ENCODE data around the gene TNS3.

The TNS3 gene

DNA sequence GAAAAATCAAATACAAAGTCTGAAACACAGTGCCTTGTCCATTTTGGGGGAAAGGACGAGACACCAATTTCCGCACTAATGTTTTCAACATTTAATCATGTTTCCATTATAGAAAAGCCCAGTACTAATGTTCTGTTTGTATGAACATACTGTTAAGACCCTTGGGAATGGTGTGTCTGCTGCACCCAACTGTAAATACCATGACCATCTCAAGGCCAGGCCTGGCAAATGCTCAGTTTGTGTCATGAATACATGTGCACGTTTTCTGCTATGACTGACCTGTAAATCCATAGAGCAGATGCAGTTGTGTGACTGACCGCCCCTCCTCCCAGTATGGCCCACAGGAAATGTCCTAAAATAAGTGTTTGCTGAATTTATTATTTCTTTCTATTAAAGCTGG lies 270.0 kb downstream of the TNS3 start:
- H3K27me3 ChIP-seq (ENCODE audit: control insufficient read depth, insufficient read depth, low read length), result no peaks in the 10 kb centered on the region
- no peaks in the 10 kb centered on the region for H3K9me3 ChIP-seq (replicated peaks; ENCODE audit: low read length)
- peaks cover 37% of the 10 kb centered on the region for H3K36me3 ChIP-seq (ENCODE audit: insufficient read depth, low read length)
- H3K9ac ChIP-seq (ENCODE audit: low read depth, low read length), result no peak overlapping the region
- no peak overlapping the region for H3K4me3 ChIP-seq (ENCODE audit: low read length)
- H3K4me1 ChIP-seq (ENCODE audit: control insufficient read depth, insufficient read depth, low read length), result peaks cover 25% of the 10 kb centered on the region
- H3K4me2 ChIP-seq (ENCODE audit: low read length), result no peak overlapping the region

DNA sequence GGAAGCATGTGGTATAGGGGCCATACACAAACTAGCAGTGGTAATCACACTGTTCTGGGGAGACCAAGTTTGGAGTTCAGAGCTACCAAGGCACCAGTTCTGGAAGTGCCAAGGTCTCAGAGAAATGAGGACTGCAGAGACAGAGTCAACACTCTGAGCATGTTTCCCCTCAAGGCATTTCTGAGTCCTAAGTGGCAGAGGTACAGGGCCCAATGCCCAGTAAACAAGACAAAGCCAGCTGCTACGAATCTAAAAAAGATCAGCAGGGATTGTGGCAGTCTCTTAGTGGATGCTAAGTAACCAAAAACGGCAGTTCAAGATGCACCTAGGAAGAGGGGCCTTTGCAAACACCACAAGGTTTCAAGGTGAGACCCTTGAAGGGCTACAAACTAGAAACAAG lies 271.9 kb downstream of the TNS3 start:
- Histone ChIP-seq H3K4me2 (ENCODE audit: low read length) (no peak overlapping the region), H3K4me1 (ENCODE audit: control insufficient read depth, insufficient read depth, low read length) (peaks cover 13% of the 10 kb centered on the region), H3K36me3 (ENCODE audit: insufficient read depth, low read length) (peaks cover 40% of the 10 kb centered on the region), H3K9me3 (replicated peaks; ENCODE audit: low read length) (no peaks in the 10 kb centered on the region), H3K9ac (ENCODE audit: low read depth, low read length) (no peak overlapping the region), H3K27me3 (ENCODE audit: control insufficient read depth, insufficient read depth, low read length) (no peaks in the 10 kb centered on the region), H3K4me3 (ENCODE audit: low read length) (no peak overlapping the region)

DNA sequence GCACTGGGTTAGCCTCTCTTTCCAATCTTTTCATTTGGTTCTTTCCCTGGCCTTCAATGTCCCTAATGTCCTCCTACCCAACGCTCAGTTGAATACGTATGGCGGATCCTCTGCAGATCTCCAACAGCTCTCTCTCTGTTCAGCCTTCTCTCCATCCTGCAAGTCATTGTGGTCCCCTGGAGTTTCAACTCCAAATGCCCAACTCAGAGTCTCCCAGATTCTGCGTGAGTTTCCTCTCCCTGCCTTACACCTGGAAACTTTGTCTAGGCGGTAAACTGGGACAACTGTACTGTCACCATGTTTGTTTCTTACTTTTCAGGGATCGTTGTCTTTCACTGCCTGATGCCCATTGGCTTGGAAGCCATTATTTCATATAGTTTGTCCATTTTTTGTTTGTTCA lies 273.1 kb downstream of the TNS3 start:
- H3K27me3 ChIP-seq (ENCODE audit: control insufficient read depth, insufficient read depth, low read length), result no peaks in the 10 kb centered on the region
- H3K4me2 ChIP-seq (ENCODE audit: low read length), result no peak overlapping the region
- H3K9ac ChIP-seq (ENCODE audit: low read depth, low read length), result no peak overlapping the region
- H3K9me3 ChIP-seq (replicated peaks; ENCODE audit: low read length), result no peaks in the 10 kb centered on the region
- H3K36me3 ChIP-seq (ENCODE audit: insufficient read depth, low read length), result peaks cover 37% of the 10 kb centered on the region
- H3K4me1 ChIP-seq (ENCODE audit: control insufficient read depth, insufficient read depth, low read length), result peaks cover under 1% of the 10 kb centered on the region
- no peak overlapping the region for H3K4me3 ChIP-seq (ENCODE audit: low read length)

DNA sequence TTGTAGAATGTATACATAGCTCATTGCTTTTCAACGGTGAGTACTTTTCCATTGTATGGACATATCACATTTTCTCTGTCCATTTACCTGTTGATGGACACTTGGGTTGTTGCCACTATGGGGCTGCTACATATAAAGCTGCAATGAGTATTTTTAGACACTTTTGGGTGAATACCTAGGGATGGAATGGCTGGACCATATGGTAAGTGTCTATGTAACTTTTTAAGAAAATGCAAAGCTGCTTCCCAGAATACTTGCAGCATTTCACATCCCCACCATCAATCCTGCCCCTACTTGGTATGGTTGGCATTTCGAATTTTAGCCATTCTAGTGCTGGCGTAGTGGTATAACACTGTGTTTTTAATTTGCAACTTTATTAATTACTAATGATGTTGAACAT lies 274.6 kb downstream of the TNS3 start:
- no peak overlapping the region for H3K4me3 ChIP-seq (ENCODE audit: low read length)
- no peaks in the 10 kb centered on the region for H3K4me1 ChIP-seq (ENCODE audit: control insufficient read depth, insufficient read depth, low read length)
- peaks cover 44% of the 10 kb centered on the region for H3K36me3 ChIP-seq (ENCODE audit: insufficient read depth, low read length)
- no peak overlapping the region for H3K9ac ChIP-seq (ENCODE audit: low read depth, low read length)
- H3K4me2 ChIP-seq (ENCODE audit: low read length), result no peak overlapping the region
- no peaks in the 10 kb centered on the region for H3K27me3 ChIP-seq (ENCODE audit: control insufficient read depth, insufficient read depth, low read length)
- no peaks in the 10 kb centered on the region for H3K9me3 ChIP-seq (replicated peaks; ENCODE audit: low read length)

DNA sequence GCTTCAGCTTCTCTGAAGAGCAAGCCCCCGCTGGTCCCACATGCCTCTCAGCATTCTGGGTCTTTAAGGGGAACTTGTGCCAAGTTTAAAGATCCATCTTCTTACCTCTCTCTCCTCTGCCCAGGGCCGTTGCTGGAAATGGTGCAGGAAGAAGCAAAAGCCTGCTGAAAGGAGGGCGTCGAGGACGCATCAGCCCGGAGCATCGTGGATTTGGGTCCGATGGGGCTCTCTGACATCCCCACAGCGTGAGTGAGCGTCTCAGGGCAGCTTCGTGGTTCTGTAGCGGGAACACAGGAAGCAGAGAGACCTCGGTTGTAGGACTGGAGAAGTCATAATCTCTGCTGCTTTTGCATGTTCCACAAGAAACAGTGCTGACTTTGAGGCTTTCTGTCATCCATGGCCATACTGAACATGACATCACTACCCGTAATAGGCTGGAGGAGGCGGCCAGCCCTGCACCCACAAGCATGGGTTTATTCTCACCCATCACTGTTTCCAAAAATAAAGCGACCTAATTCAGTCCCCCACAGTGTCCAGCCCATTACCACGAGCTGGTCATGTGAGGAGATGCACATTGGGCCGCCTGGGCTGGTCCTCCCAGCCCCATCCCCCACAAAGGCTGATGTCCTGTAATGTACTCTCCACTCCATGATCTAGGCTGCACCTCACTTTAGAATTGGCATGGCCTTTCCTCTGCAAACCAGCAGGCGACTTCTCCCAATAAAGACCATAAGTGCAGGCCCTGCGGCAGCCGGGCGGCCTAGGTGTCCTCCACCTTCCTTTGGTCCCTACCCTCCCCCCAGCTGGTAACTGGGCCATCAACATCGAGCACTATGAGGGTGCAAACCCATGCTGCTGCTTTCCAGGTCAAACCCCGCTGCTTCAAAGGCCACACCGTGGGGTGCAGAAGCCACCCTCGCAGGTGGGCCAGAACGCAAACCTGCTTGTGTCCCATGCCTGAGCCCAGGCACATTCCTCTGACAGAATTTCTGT lies 276.9 kb downstream of the TNS3 start:
- Histone ChIP-seq H3K4me2 (ENCODE audit: low read length) (no peak overlapping the region), H3K4me3 (ENCODE audit: low read length) (no peak overlapping the region), H3K27me3 (ENCODE audit: control insufficient read depth, insufficient read depth, low read length) (no peaks in the 10 kb centered on the region), H3K9ac (ENCODE audit: low read depth, low read length) (no peak overlapping the region), H3K36me3 (ENCODE audit: insufficient read depth, low read length) (peaks cover 58% of the 10 kb centered on the region), H3K9me3 (replicated peaks; ENCODE audit: low read length) (no peaks in the 10 kb centered on the region), H3K4me1 (ENCODE audit: control insufficient read depth, insufficient read depth, low read length) (no peaks in the 10 kb centered on the region)

DNA sequence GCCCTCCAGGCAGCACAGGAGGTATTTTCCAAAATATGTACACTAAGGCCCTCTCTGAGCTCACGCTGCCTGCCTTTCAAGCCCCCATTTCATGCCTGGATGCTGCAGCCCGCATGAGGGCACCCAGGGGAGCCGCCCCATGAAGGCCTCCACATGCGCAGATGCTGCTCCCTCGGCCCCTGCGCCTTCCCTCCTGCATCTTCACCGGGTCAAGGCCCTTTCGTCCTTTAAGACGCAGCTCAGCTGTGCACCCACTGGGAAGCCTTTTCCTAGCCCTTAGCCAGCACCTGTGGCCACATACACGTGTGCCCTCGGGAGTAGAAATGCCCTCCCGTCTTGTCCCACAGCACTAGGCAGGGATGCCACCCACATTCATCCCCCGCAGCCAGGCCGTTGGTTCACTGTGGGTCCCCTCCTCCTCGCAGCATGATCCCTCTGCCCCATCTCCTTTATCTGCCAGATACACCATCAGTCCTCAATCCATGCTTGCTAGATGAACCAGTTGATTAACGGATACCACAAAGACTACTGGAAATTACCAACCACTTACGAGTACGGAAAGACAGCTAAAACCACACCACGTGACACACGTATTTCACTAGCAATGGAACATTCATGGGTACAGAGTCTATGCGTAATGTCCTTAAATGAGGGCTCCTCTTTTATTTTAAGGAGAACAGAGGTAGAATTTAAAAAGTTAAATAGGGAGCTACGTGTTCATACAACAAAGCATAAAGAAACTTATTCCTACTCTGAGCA lies 278.0 kb downstream of the TNS3 start:
- Histone ChIP-seq H3K4me1 (ENCODE audit: control insufficient read depth, insufficient read depth, low read length) (peaks cover 4% of the 10 kb centered on the region), H3K9me3 (replicated peaks; ENCODE audit: low read length) (no peaks in the 10 kb centered on the region), H3K36me3 (ENCODE audit: insufficient read depth, low read length) (peaks cover 57% of the 10 kb centered on the region), H3K27me3 (ENCODE audit: control insufficient read depth, insufficient read depth, low read length) (no peaks in the 10 kb centered on the region), H3K9ac (ENCODE audit: low read depth, low read length) (no peak overlapping the region), H3K4me3 (ENCODE audit: low read length) (no peak overlapping the region), H3K4me2 (ENCODE audit: low read length) (no peak overlapping the region)

DNA sequence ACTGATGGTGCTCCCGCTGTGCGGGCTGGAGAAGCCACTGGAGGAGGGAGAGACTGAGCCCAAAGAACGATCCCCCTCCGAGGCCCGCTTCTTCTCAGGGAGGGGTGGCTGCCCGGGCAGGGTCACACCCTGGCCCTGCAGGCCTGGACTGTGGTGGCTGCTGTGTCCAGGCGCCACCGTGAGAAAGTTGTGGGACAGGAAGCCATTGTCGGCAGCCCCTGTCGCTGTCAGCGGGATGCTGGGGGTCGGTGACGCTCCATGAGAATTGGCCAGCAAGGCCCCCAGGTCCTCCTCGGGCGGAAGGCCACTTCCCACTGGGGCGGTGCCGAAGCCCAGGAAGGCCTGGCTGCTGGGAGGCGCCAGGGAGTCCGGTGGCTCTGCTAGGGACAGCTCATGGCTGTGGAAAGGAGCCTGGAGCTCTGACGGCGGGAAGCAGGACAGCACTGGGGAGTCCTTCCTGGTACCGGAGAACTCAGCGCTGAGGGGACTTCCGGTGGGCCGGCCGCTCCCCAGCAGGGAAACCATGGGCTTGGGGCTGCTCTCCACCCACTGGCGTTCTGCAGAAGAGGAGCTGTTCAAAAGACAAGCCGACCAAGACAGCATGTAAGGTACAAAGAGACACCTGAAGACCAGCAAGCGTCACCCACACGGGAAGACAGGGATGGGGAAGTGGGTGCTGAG lies 278.8 kb downstream of the TNS3 start:
- H3K27me3 ChIP-seq (ENCODE audit: control insufficient read depth, insufficient read depth, low read length), result no peaks in the 10 kb centered on the region
- no peak overlapping the region for H3K4me2 ChIP-seq (ENCODE audit: low read length)
- no peaks in the 10 kb centered on the region for H3K9me3 ChIP-seq (replicated peaks; ENCODE audit: low read length)
- no peak overlapping the region for H3K4me3 ChIP-seq (ENCODE audit: low read length)
- H3K9ac ChIP-seq (ENCODE audit: low read depth, low read length), result no peak overlapping the region
- H3K4me1 ChIP-seq (ENCODE audit: control insufficient read depth, insufficient read depth, low read length), result peaks cover 4% of the 10 kb centered on the region
- peaks cover 55% of the 10 kb centered on the region for H3K36me3 ChIP-seq (ENCODE audit: insufficient read depth, low read length)

DNA sequence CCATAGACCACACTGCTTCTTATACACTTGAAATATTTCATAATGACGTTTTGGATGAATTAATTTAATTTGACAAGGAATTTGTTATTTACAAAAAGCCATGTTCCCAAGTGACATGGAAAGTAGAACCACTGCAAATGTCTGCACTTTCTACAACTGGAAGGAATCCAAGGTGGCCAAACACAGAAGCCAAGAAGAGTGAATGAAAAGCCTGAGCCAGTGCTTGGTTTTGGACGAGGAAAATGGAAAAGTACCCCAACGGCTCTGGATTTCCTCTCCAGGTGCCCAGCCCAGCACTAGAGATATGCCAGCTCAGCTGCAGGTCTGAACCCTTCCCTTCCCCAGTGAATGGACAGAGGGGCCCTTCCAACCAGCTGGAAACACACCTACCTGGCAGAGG lies 279.4 kb downstream of the TNS3 start:
- Histone ChIP-seq H3K9ac (ENCODE audit: low read depth, low read length) (no peak overlapping the region), H3K9me3 (replicated peaks; ENCODE audit: low read length) (no peaks in the 10 kb centered on the region), H3K4me2 (ENCODE audit: low read length) (no peak overlapping the region), H3K36me3 (ENCODE audit: insufficient read depth, low read length) (peaks cover 55% of the 10 kb centered on the region), H3K4me1 (ENCODE audit: control insufficient read depth, insufficient read depth, low read length) (peaks cover 4% of the 10 kb centered on the region), H3K4me3 (ENCODE audit: low read length) (no peak overlapping the region), H3K27me3 (ENCODE audit: control insufficient read depth, insufficient read depth, low read length) (no peaks in the 10 kb centered on the region)

DNA sequence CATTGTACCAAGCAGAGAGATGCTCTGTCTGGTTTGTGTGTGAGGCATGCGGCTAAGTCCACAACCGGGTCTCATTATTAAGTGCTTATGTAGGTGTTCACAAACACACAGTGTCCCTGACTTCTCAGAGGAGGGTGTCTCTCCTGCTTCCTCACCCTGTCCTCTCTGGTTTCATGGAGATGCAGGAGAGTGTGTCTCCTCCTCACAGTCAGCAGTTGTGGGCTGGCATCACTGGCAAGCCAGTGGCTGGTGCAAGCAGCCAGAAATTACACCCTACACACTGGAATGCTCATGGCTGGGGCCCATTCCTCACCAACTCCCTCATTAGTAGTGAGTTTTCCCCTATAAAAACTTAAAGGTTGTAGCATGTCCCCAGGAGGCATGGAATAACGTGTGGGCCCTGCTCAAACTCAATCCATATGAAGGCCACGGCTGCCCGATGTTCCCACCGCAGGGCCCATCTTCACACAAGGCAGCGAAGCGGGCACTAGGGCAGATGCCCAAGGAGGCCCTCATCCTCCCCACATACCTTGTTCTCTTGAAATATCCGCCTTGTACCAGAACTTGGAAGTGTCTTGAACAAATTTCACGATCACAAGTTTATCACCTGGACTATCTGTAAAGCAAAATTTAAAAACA lies 280.1 kb downstream of the TNS3 start:
- H3K9ac ChIP-seq (ENCODE audit: low read depth, low read length), result no peak overlapping the region
- H3K4me1 ChIP-seq (ENCODE audit: control insufficient read depth, insufficient read depth, low read length), result peaks cover 4% of the 10 kb centered on the region
- no peaks in the 10 kb centered on the region for H3K27me3 ChIP-seq (ENCODE audit: control insufficient read depth, insufficient read depth, low read length)
- H3K4me3 ChIP-seq (ENCODE audit: low read length), result no peak overlapping the region
- no peak overlapping the region for H3K4me2 ChIP-seq (ENCODE audit: low read length)
- H3K36me3 ChIP-seq (ENCODE audit: insufficient read depth, low read length), result peaks cover 63% of the 10 kb centered on the region
- no peaks in the 10 kb centered on the region for H3K9me3 ChIP-seq (replicated peaks; ENCODE audit: low read length)

DNA sequence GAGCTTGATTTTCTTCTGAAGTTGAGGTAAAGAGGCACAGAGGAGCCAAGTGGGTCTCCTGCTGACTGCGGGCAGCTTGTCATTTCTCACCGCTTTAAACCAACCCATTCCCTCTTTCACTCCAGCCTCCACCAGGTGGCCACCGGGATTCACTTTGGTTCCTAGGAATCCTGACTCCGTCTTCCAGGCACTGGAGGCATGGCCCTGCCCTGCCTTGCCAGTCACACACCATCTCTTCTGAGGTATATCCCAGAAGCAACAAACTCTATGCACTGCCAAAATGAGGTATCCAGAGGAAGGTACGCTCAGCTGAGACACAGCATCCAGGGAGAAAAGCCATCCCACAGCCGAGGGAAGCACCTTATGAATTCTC lies 280.8 kb downstream of the TNS3 start:
- Histone ChIP-seq H3K4me2 (ENCODE audit: low read length) (no peak overlapping the region), H3K9me3 (replicated peaks; ENCODE audit: low read length) (no peaks in the 10 kb centered on the region), H3K36me3 (ENCODE audit: insufficient read depth, low read length) (peaks cover 70% of the 10 kb centered on the region), H3K4me1 (ENCODE audit: control insufficient read depth, insufficient read depth, low read length) (peaks cover 4% of the 10 kb centered on the region), H3K9ac (ENCODE audit: low read depth, low read length) (no peak overlapping the region), H3K27me3 (ENCODE audit: control insufficient read depth, insufficient read depth, low read length) (no peaks in the 10 kb centered on the region), H3K4me3 (ENCODE audit: low read length) (no peak overlapping the region)

Data from skeletal muscle satellite cell (primary cell).